Chondrocyte (in vitro differentiated cells): ENCODE results near the gene RGCC. TPM values are rescaled to one million over a fixed set of nuclear protein-coding genes. Genes with fewer than 3 reads are reported as not detected.

Experiments
- DNase-seq: peaks from one replicate; pipeline ENCODE4 v3.0.0; 2021; ENCODE audit warnings: mixed read lengths, low spot score
- H3K27ac Mint-ChIP-seq: one replicate; pipeline ENCODE4 v1.8.0; 2021; ENCODE audit warnings: mild to moderate bottlenecking, moderate library complexity, mixed read lengths; ENCODE audit not compliant: unreplicated experiment
- H3K27me3 Mint-ChIP-seq: 2 replicates; pipeline ENCODE4 v1.8.0; 2021; ENCODE audit warnings: low read depth, mixed read lengths
- H3K36me3 Mint-ChIP-seq: 2 replicates; pipeline ENCODE4 v1.8.0; 2021; ENCODE audit warnings: low read depth, mixed read lengths
- H3K4me1 Mint-ChIP-seq: 2 replicates; pipeline ENCODE4 v1.8.0; 2021; ENCODE audit warnings: low read depth, mild to moderate bottlenecking, mixed read lengths
- H3K4me3 Mint-ChIP-seq: one replicate; pipeline ENCODE4 v1.8.0; 2021; ENCODE audit warnings: mild to moderate bottlenecking, moderate library complexity, mixed read lengths; ENCODE audit not compliant: unreplicated experiment
- H3K9me3 Mint-ChIP-seq: 2 replicates; pipeline ENCODE4 v1.8.0; 2021; ENCODE audit warnings: low read depth, mixed read lengths
- total RNA-seq: library from RNA; stranded (reverse); gene quantifications from 3 replicates; pipeline ENCODE4 v1.2.1, GENCODE V29; 2021
- TF ChIP-seq, protein P1 (sequence below): fragments of 200-600 bp; sonication (generic); IDR thresholded peaks from 2 replicates; pipeline ENCODE4 v1.5.0; 2021; ENCODE audit warnings: antibody characterized with exemption, mild to moderate bottlenecking, moderate library complexity

The RGCC gene
- total RNA-seq, 1 donor from 2014 or later: not detected

DNA sequence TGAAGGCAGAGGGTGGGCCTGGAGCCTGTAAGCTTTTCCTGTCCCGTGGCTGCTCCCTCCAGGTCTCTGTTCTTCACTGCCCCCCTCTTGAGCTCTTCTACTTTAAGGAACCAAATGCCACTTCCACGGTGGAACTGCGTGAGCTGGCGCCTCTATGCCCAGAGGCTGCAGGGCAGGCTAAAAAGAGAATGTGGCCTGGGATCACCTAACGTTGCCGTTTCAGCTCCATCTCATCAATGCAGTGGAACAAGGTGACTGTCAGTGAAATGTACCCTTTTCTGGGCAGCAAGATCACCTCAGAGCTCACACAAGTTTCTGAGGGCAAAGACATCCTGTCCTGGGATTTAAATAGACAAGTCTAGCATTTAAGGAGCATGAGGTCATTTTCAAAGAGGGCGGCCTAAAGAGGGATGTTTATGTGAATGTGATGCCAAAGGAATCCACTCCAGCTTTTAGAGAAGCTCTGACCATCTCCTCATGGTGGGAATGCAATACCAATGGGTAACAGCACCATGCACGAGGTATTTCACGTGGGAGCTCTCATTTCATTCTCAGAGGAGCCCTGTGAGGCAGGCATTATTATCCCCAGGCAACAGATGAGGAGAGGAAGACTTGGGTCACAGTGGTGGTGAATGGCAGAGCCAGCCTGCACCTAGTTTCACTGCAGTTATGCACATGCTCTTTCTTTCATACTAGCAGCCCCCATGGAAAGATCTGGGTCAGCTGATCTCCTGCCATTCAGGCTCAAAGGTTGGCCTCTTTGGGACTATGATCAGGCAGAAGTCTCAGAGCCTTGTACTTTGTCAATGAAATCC is 39.3 kb downstream of the RGCC start:
- H3K36me3 Mint-ChIP-seq: no peaks in the 10 kb centered on the region
- peaks cover 2% of the 10 kb centered on the region for H3K27me3 Mint-ChIP-seq
- no peak for DNase-seq
- H3K27ac Mint-ChIP-seq: no peak overlapping the region
- peaks cover 41% of the 10 kb centered on the region for H3K4me1 Mint-ChIP-seq
- TF ChIP-seq, protein P1, sequence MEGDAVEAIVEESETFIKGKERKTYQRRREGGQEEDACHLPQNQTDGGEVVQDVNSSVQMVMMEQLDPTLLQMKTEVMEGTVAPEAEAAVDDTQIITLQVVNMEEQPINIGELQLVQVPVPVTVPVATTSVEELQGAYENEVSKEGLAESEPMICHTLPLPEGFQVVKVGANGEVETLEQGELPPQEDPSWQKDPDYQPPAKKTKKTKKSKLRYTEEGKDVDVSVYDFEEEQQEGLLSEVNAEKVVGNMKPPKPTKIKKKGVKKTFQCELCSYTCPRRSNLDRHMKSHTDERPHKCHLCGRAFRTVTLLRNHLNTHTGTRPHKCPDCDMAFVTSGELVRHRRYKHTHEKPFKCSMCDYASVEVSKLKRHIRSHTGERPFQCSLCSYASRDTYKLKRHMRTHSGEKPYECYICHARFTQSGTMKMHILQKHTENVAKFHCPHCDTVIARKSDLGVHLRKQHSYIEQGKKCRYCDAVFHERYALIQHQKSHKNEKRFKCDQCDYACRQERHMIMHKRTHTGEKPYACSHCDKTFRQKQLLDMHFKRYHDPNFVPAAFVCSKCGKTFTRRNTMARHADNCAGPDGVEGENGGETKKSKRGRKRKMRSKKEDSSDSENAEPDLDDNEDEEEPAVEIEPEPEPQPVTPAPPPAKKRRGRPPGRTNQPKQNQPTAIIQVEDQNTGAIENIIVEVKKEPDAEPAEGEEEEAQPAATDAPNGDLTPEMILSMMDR: no peak
- H3K4me3 Mint-ChIP-seq: no peak overlapping the region
- H3K9me3 Mint-ChIP-seq: no peaks in the 10 kb centered on the region

DNA sequence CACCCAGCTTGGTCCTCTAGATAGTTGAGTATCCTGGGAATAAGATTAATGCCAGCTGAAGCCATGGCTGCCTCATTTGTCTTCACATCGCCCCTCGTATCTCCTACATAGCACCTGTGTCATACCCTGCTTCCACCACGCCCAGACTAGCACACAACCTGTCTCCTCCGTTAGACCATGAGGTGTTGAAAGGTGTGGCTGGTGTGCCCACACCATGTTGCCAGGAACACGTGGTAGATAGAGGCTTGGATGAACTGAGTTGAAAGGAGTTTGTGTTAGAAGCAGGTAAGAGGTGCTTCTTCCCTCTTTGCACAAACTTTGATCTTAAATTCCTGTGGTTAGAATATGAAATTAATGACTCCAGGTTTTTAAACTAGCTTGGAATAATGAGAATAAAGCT is 40.1 kb downstream of the RGCC start:
- Mint-ChIP-seq H3K27ac (no peak overlapping the region), H3K4me1 (peaks cover 35% of the 10 kb centered on the region), H3K9me3 (no peaks in the 10 kb centered on the region), H3K36me3 (no peaks in the 10 kb centered on the region), H3K27me3 (peaks cover 2% of the 10 kb centered on the region), H3K4me3 (no peak overlapping the region)
- no peak for DNase-seq
- TF ChIP-seq, protein P1: no peak

DNA sequence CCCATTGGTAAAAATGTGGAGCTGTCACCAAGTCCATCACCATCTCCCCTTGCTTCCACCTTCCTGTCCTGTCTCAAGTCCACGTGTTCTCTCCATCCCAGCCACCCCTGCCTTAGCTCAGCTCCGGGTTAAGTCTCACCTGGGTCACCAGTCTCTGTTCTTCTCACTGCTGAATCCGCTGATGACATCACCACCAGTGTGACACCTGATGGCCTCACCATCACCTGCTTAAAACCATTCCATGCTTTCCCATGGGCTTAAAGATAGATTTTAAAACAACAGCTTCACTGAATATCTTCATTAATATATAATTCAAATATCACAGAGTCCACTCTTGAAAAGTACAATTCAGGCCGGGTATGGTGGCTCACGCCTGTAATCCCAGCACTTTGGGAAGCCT is 42.1 kb downstream of the RGCC start:
- Mint-ChIP-seq H3K27me3 (peaks cover 2% of the 10 kb centered on the region), H3K36me3 (no peaks in the 10 kb centered on the region), H3K9me3 (peaks cover 6% of the 10 kb centered on the region), H3K4me3 (no peak overlapping the region), H3K27ac (no peak overlapping the region), H3K4me1 (peaks cover 15% of the 10 kb centered on the region)
- DNase-seq: no peak
- TF ChIP-seq, protein P1: no peak

DNA sequence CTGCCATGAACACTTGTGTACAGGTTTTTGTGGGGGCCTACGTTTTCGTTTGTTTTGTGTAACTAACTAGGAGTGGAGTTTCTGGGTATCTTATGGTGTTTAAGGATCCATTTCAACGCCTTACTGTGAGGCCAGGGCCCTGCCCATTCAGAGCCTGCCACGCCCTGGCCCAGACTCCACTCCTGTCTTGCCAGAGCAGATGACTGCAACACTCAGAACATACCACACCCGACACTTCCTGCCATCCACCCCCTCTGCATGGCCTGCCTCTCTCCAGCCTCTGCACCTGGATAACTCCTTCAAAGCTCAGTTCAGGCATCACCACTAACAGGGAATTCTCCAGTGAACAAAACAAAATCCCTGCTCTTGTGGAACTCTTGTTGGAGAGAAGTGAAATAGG is 43.2 kb downstream of the RGCC start:
- no peak for DNase-seq
- H3K4me3 Mint-ChIP-seq: no peak overlapping the region
- H3K36me3 Mint-ChIP-seq: peaks cover 1% of the 10 kb centered on the region
- H3K27ac Mint-ChIP-seq: no peak overlapping the region
- peaks cover 2% of the 10 kb centered on the region for H3K27me3 Mint-ChIP-seq
- peaks cover 7% of the 10 kb centered on the region for H3K9me3 Mint-ChIP-seq
- peaks cover 12% of the 10 kb centered on the region for H3K4me1 Mint-ChIP-seq
- TF ChIP-seq, protein P1: no peak

DNA sequence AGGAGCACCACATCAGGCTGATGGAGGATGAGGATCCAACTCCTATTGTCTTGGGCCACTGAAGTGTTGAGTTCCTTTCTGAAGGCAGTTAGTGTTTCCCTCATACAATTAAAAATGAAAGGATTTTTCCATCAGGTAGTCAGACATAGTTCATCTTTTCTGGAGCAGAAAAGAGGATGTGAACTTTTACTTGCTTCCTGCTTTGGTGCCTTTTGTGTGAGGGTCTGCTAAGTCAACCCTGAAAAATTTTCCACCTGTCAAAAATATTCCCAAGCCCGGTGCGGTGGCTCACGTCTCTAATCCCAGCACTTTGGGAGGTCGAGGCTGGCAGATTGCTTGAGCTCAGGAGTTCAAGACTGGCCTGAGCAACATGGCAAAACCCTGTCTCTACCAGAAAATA is 43.9 kb downstream of the RGCC start:
- TF ChIP-seq, protein P1: no peak
- Mint-ChIP-seq H3K27me3 (peaks cover 2% of the 10 kb centered on the region), H3K27ac (no peak overlapping the region), H3K9me3 (peaks cover 7% of the 10 kb centered on the region), H3K4me1 (peaks cover 17% of the 10 kb centered on the region), H3K4me3 (no peak overlapping the region), H3K36me3 (peaks cover 1% of the 10 kb centered on the region)
- DNase-seq: no peak
